Endothelial cell of umbilical vein (primary cell): Measurements from ENCODE around the gene TSPAN15. TPM values are rescaled to one million over a fixed set of nuclear protein-coding genes. Genes with fewer than 3 reads are reported as not detected.

ENCODE experiments used
- BruUV-seq: library from RNA; stranded (reverse); fragments of 400-500 nt; replicated peaks from 2 replicates; lab custom pipeline; 2021; lab: Mats Ljungman, UMichigan
- CTCF ChIA-PET: fragments of 300-600, 350-600 bp; sonication (Branson Sonifier 250); formaldehyde crosslinking; loops from one replicate; lab custom pipeline; 2021; ENCODE audit warnings: antibody characterized with exemption, inconsistent platforms; lab: Charles Lee
- POLR2A ChIA-PET: fragments of 300-600, 350-600 bp; sonication (Branson Sonifier 250); formaldehyde crosslinking; loops from one replicate; lab custom pipeline; 2021; ENCODE audit warnings: antibody characterized with exemption, inconsistent platforms; lab: Charles Lee
- DNase-seq: peaks from one replicate; pipeline ENCODE4 v3.0.0-alpha.2; 2011; ENCODE audit warnings: low read depth, low spot score
- FAIRE-seq: peaks from 2 replicates; lab custom pipeline; 2011; peaks lifted over from hg19 to GRCh38; lab: Jason Lieb, UNC
- H2AFZ ChIP-seq: 2 replicates; pipeline ENCODE4 v1.6.0; 2012; ENCODE audit warnings: low read depth, low read length, control low read depth, inconsistent platforms
- H3K27ac ChIP-seq: 2 replicates; pipeline ENCODE4 v1.5.1; 2011; ENCODE audit warnings: low read depth, mild to moderate bottlenecking, control low read depth, low read length, moderate library complexity; ENCODE audit not compliant: insufficient read depth
- H3K27me3 ChIP-seq, 2 experiments: 2 replicates each; pipeline versions ENCODE4 v1.6.0 to v1.6.1; 2011; ENCODE audit warnings: low read length in 2 of 2, mixed read lengths in 1 of 2; ENCODE audit not compliant: control insufficient read depth in 2 of 2, insufficient read depth in 2 of 2
- H3K36me3 ChIP-seq, 2 experiments: 2 replicates in 1 of 2; 3 replicates in 1 of 2; pipeline ENCODE4 v1.5.1; 2011; ENCODE audit warnings: low read length in 2 of 2, mild to moderate bottlenecking in 1 of 2, moderate library complexity in 1 of 2; ENCODE audit not compliant: control insufficient read depth in 2 of 2, insufficient read depth in 2 of 2; ENCODE audit errors: extremely low read depth in 1 of 2
- H3K4me1 ChIP-seq: 3 replicates; pipeline ENCODE4 v1.5.1; 2011; ENCODE audit warnings: mild to moderate bottlenecking, low read length; ENCODE audit not compliant: control insufficient read depth, insufficient read depth; ENCODE audit errors: extremely low read depth
- H3K4me2 ChIP-seq: 2 replicates; pipeline ENCODE4 v1.6.1; 2011; ENCODE audit warnings: low read length, control low read depth, mixed read lengths; ENCODE audit not compliant: insufficient read depth
- H3K4me3 ChIP-seq, 3 experiments: fragments of 200-600 bp in 1 of 3; sonication (generic), shearing (Covaris generic) in 1 of 3; replicated peaks in 1 of 3; 2 replicates each; pipeline ENCODE4 v1.5.1; 2011 to 2016; ENCODE audit warnings: control low read depth in 3 of 3, low read length in 3 of 3, mild to moderate bottlenecking in 2 of 3, inconsistent platforms in 1 of 3, low read depth in 1 of 3, moderate library complexity in 1 of 3; ENCODE audit not compliant: insufficient read depth in 1 of 3
- H3K79me2 ChIP-seq: 2 replicates; pipeline ENCODE4 v1.6.0; 2012; ENCODE audit warnings: low read length, inconsistent platforms; ENCODE audit not compliant: control insufficient read depth, insufficient read depth
- H3K9ac ChIP-seq: replicated peaks from 2 replicates; pipeline ENCODE3; 2011; ENCODE audit warnings: low read length, control low read depth; ENCODE audit not compliant: insufficient read depth; ENCODE audit errors: extremely low read depth
- H3K9me1 ChIP-seq: replicated peaks from 3 replicates; pipeline ENCODE4 v1.6.0; 2011; ENCODE audit warnings: mild to moderate bottlenecking, low read length; ENCODE audit not compliant: control insufficient read depth, insufficient read depth; ENCODE audit errors: extremely low read depth
- H3K9me3 ChIP-seq: replicated peaks from 2 replicates; pipeline ENCODE4 v1.5.1; 2012; ENCODE audit warnings: low read length, inconsistent platforms; ENCODE audit not compliant: control insufficient read depth, insufficient read depth
- H4K20me1 ChIP-seq: replicated peaks from 2 replicates; pipeline ENCODE3; 2011; ENCODE audit warnings: mild to moderate bottlenecking, low read length; ENCODE audit not compliant: control insufficient read depth, insufficient read depth; ENCODE audit errors: extremely low read depth
- CTCF ChIP-seq, 2 donors: IDR thresholded peaks; 1 replicate in 1 of 2; 2 replicates in 1 of 2; pipeline ENCODE4 v1.5.1; 2011; ENCODE audit warnings: low read length in 2 of 2, mild to moderate bottlenecking in 2 of 2, moderate library complexity in 2 of 2, control low read depth in 1 of 2, inconsistent platforms in 1 of 2, low read depth in 1 of 2; ENCODE audit not compliant: insufficient read depth in 1 of 2; ENCODE audit errors: extremely low read depth in 1 of 2
- EZH2 ChIP-seq: IDR thresholded peaks from 2 replicates; pipeline ENCODE4 v1.6.1; 2012; ENCODE audit warnings: borderline replicate concordance, low read depth, mild to moderate bottlenecking, moderate library complexity, low read length, inconsistent platforms; ENCODE audit not compliant: severe bottlenecking
- FOS ChIP-seq: IDR thresholded peaks from 2 replicates; pipeline ENCODE4 v1.6.1; 2011; ENCODE audit warnings: mild to moderate bottlenecking, low read length, moderate library complexity, borderline replicate concordance; ENCODE audit not compliant: insufficient read depth
- GATA2 ChIP-seq: IDR thresholded peaks from 2 replicates; pipeline ENCODE4 v1.7.0; 2011; ENCODE audit warnings: low read depth, mild to moderate bottlenecking, moderate library complexity, mixed read lengths, low read length; ENCODE audit not compliant: insufficient read length, insufficient read depth
- JUN ChIP-seq: IDR thresholded peaks from 2 replicates; pipeline ENCODE4 v1.6.1; 2011; ENCODE audit warnings: borderline replicate concordance, low read depth; ENCODE audit not compliant: insufficient read length, insufficient read depth
- MAX ChIP-seq: IDR thresholded peaks from 2 replicates; pipeline ENCODE4 v1.6.1; 2011; ENCODE audit not compliant: insufficient read depth, insufficient read length
- MYC ChIP-seq: IDR thresholded peaks from one replicate; pipeline ENCODE4 v1.6.1; 2011; ENCODE audit warnings: mild to moderate bottlenecking, low read depth, low read length
- POLR2A ChIP-seq: IDR thresholded peaks from 2 replicates; pipeline ENCODE4 v1.6.1; 2012; ENCODE audit warnings: low read depth, mild to moderate bottlenecking, control low read depth, low read length
- POLR2AphosphoS5 ChIP-seq: IDR thresholded peaks from 2 replicates; pipeline ENCODE4 v1.6.1; 2012; ENCODE audit warnings: low read depth, mild to moderate bottlenecking, control low read depth, low read length, moderate library complexity; ENCODE audit not compliant: insufficient read depth
- dilution Hi-C: fragments of 300-500 bp; cut with MboI; formaldehyde crosslinking; loops from one replicate; pipeline ENCODE4 v1.15.0; 2019; ENCODE audit warnings: low sequenced_read_pairs; ENCODE audit not compliant: extremely low pct_ligation_motif_present
- intact Hi-C: fragments of 100-400 bp; cut with micrococcal nuclease; formaldehyde crosslinking; loops from one replicate; pipeline ENCODE4 v1.10.0; 2022
- polyA plus RNA-seq, 4 experiments: library from polyadenylated mRNA; depleted of rRNA in 3 of 4; stranded (reverse) in 3 of 4; unstranded in 1 of 4; fragments of >200 nt; gene quantifications; 2 replicates each; pipeline versions ENCODE4 v1.2.1 to v1.2.3, GENCODE V29; 2011 to 2012; ENCODE audit warnings: missing spikeins in 1 of 4
- total RNA-seq: library from RNA; stranded (reverse); gene quantifications from 2 replicates; pipeline ENCODE4 v1.2.3, GENCODE V29; 2021

The TSPAN15 gene
- total and polyA plus RNA-seq, 2 donors (not counting 3 experiments of a cell fraction or from before 2014, with no cell fraction given): 78.4 to 189 TPM

GRCh38 chr10:69537449-69537848 is 86.2 kb downstream of the TSPAN15 start:
- DNase-seq (no peak), FAIRE-seq (no peak)
- H3K36me3 ChIP-seq: no peaks in the 10 kb centered on the region
- H2AFZ ChIP-seq: no peak overlapping the region
- CTCF ChIA-PET: no interaction called here
- intact Hi-C loops: no loop called here
- H3K4me1 ChIP-seq: no peaks in the 10 kb centered on the region
- no peak overlapping the region for H3K27ac ChIP-seq
- H3K79me2 ChIP-seq: no peaks in the 10 kb centered on the region
- H4K20me1 ChIP-seq: no peaks in the 10 kb centered on the region
- H3K27me3 ChIP-seq: peaks cover 1 to 8% of the 10 kb centered on the region in 2 experiments
- H3K4me2 ChIP-seq: no peak overlapping the region
- dilution Hi-C loops: no loop called here
- BruUV-seq: no TSS peak
- H3K9me1 ChIP-seq: no peaks in the 10 kb centered on the region
- POLR2A ChIA-PET: no interaction called here
- no peaks in the 10 kb centered on the region for H3K9me3 ChIP-seq
- H3K9ac ChIP-seq: no peak overlapping the region
- no peak overlapping the region for H3K4me3 ChIP-seq
- TF ChIP-seq CTCF (IDR thresholded peaks at IDR 0.05; ENCODE audit: extremely low read depth in 1 of 2, insufficient read depth in 1 of 2, low read depth in 1 of 2, low read length in 2 of 2) (no peak), JUN (no peak), GATA2 (no peak), MAX (no peak), EZH2 (no peak), POLR2A (no peak), MYC (no peak), FOS (no peak), POLR2AphosphoS5 (no peak)
